Fibroblast of skin of abdomen (primary cell): ENCODE measurements around the gene ACOX1. TPM values are rescaled to one million over a fixed set of nuclear protein-coding genes. Genes with fewer than 3 reads are reported as not detected.

Source experiments
- DNase-seq: peaks from one replicate; pipeline ENCODE4 v3.0.0-alpha.2; 2013
- polyA plus RNA-seq, 2 experiments: library from polyadenylated mRNA; unstranded; fragments of 120-200 nt; gene quantifications; one replicate each; pipeline ENCODE4 v1.2.1, GENCODE V29; 2013; ENCODE audit not compliant: insufficient read length in 2 of 2

Gene ACOX1
- 17.8 TPM for polyA plus RNA-seq (2013, experiment 1 of 2; ENCODE audit: insufficient read length)
- 18.3 TPM for polyA plus RNA-seq (2013, experiment 2 of 2; ENCODE audit: insufficient read length)

DNA sequence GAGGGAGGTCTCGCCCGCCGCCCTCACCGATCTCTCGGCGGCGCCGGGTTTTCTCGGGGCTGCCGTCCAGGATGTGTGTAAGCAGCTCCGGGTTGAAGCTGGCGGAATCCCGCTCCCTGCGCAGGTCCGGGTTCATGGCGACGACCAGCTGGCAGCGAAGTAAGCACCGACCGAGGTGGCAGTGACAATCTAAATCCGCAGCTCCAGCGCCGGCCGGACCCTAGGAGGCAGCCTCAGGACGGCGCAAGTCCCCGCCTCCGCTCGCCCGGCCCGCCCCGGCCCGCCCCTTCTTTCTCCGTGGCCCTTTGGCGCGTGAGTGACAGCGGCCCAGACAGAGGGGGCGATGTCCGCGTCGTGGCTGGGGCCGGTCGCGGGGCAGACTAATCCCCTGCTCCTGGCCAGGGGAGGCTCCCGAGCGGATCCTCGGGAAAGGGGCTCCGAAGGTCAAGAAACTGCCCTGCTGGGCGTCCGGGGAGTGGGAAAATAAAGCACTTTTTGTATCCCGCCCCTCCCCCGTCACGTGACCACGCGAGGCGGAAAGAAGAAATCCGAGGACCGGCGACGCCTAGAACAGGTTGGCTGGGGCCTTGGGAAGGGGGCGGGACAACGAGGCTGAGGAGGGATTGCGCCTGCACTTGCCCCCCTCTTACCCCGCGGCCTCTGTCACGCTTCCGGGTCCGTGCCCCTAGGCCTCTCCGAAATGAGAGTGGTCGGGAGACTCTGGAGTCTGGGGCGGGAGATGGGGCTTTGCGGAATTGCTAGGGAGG, at the start of gene ACOX1, which contains the start of gene TEN1:
TSS of gene ACOX1 (minus strand) at position 229 of the 767 bp plus-strand sequence. CDS start at position 136, 93 bp downstream.
TSS of gene TEN1 (plus strand) at position 303 of the 767 bp plus-strand sequence. CDS start 6,953 bp downstream, outside the sequence.
- DNase-seq = peak; percentile 97

GRCh38 chr17:76027159-76027839, 48.3 kb upstream of the ACOX1 start, which contains the start of gene EVPL:
Gene EVPL, minus strand, starts transcription at chr17:76027306. Its CDS starts 108 bp downstream, at chr17:76027198.
- DNase-seq = no peak

DNA sequence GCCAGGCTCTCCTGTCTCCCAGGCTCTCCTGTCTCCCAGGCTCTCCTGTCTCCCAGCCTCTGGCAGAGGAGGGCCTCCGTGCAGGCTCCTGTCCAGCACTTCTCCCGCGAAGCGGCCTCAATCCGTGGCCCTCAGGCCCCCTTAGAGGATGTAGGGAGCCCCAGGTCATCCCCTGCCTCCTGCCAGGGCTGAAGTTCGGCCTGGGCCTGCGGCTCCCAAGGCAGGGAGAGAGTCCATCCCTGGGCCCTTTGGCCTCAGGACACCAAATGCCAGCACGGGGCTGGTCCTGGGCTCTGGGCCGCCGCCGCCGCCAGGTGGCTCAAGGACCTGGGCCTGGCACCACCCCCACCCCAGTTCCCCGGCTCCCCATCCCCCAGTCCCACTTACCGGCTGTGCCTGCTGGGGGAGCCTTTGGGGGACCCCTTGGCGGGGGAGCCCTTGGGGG, 47.8 kb upstream of the ACOX1 start:
- no peak for DNase-seq

- DNase-seq = no peak
These were observed 46.3 kb upstream of the ACOX1 start for GRCh38 chr17:76025294-76025693.

GRCh38 chr17:76024353-76024752, 45.4 kb upstream of the ACOX1 start:
- no peak for DNase-seq

- DNase-seq = no peak
These were observed 44.9 kb upstream of the ACOX1 start for GRCh38 chr17:76023900-76024237.

- no peak for DNase-seq
These were observed 44.3 kb upstream of the ACOX1 start for GRCh38 chr17:76022973-76023899.

- no peak for DNase-seq
These were observed 43.3 kb upstream of the ACOX1 start for GRCh38 chr17:76022285-76022684.

GRCh38 chr17:76019833-76020467, 41.0 kb upstream of the ACOX1 start:
- DNase-seq = no peak

GRCh38 chr17:76018801-76019200, 39.8 kb upstream of the ACOX1 start:
- DNase-seq = no peak

DNA sequence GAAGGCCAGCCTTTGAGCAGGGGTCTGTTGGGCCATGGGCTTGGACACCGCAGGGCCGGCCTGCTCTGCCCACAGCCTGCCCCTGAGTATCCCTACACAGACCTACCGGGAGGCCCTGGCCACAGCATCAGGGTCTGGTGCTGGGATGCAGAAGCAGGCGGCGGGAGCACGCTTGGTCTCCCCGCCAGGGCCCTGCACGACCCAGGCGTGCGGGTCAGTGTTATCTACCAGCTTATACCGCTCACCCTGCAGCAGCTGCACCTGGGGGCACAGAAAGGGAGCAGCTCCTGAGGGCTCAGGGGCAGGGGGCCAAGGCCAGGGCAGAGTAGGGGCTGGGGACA, 39.3 kb upstream of the ACOX1 start:
- DNase-seq = no peak

DNA sequence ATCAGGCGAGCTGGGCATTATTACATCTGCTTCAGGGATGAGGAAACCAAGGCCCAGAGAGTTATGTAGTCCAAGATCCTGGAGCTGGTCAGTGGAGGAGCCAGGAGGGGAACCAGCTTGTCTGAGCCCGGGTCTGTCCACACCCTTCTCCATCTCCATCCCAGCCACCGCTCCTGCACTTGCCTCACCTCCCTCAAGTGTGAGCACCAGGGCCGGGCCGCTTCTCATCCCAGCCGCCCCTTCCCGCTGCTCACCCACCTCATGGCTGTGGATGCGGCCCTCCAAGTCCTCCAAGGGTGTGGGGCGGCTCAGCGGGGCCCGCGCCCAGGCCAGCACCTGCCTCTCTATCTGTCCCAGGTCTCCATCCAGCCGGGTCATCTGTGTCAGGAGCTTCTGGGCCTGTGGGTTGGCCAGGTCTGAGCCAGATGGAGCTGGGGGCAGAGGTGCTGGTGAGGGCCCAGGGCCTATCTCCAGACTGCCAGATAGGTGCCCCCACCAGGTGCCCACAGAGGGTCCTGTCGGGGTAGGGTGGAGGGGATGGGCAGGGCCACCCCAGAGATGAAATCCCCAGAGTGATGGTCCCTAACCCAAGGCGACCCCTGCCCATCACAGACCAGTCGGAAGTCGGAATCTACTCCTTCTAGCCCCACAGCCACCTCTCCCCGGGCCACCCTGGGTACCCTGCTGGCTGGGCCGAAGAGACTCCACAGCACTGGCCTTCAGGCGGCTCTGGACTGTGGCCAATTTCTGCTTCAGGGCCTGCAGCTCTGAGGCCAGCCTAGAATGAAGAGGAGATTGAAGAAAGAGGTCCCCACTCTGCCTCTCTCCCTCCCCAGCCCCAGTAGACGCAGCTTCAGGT, 38.7 kb upstream of the ACOX1 start:
- no peak for DNase-seq

DNA sequence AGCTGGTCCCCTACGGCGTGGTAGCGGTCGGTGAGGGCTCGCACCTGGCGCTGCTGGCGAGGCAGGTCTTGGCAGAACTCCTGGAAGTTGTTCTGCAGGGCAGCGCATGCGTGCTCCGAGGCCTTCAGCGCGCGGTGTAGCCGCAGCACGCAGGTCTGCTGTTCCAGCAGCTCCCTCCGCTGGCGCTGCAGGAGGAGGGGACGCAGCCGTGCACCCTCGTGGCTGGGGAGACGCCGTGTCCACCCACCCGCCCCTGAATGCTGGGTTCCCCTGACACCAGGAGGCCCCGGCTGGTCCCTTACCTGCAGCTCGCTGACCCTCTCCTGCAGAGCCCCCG, 35.9 kb upstream of the ACOX1 start:
- no peak for DNase-seq

DNA sequence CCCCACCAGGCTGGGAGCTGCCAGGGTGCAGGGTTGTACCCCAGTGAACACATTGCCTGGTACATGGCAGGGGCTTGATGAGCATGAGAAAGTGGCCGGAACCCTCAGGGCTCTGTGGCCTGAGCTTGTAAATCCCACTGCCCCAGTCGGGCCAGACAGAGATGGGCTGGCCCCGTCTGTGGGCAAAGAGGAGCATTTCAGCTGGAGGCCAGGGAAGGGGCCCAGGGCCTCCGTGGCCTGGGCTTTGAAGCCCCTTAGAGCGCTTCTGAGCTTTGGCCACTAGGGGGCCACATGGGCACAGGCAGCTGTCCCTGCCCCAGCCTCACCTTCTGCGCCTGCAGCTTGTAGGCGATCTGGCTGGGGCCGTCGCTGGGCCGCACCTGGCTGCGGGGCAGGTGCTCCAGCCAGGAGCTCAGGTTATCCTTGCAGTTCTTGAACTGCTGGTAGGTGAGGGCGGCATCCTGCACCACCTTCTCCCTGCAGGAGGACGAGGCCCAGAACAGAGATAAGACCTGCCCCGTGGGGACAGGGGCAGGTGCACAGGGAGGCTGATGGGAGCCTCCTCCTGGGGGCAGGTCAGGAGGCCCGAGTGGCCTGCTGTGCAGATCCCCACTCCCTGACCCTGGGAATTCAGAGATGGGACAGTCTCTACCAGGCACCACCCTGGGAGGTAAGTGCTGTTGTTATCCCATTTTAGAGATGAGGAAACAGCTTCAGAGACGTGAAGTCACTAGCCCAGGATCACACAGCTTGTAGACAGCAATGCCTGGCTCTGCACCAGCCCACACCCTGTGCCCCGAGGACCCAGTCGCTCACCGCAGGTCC, 35.3 kb upstream of the ACOX1 start:
- DNase-seq = peak; percentile 60

DNA sequence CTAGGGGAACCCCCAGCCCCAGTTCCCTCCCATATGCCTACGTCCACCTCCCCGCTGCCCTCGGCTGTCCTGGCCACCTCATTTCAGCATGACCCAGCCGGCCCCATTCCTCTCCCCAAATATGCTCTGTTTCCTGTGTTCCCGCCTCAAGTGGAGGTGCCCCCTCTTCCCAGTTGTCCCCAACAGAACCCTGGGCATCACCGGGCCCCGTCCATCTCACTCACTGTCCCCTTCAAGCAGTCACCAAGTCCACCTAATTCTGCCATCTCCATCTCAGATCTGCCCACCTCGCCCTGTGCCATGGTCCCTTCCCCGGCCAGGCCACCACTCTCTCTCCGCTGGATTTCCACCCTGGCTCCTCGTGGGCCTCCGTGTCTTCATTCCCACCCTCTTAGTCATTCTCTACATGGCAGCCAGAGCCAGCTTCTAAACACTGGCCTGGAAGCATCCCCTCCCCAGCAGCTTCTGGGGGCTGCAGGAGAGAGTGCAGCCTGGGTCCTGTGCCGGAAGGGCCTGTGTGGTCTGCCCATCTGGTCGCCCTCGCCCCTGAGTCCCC, 34.5 kb upstream of the ACOX1 start:
- no peak for DNase-seq

- no peak for DNase-seq
These were observed 33.0 kb upstream of the ACOX1 start for GRCh38 chr17:76011951-76012350.

GRCh38 chr17:76009969-76010661, 31.1 kb upstream of the ACOX1 start:
- no peak for DNase-seq

- no peak for DNase-seq
These were observed 30.5 kb upstream of the ACOX1 start for GRCh38 chr17:76009447-76009846.

DNA sequence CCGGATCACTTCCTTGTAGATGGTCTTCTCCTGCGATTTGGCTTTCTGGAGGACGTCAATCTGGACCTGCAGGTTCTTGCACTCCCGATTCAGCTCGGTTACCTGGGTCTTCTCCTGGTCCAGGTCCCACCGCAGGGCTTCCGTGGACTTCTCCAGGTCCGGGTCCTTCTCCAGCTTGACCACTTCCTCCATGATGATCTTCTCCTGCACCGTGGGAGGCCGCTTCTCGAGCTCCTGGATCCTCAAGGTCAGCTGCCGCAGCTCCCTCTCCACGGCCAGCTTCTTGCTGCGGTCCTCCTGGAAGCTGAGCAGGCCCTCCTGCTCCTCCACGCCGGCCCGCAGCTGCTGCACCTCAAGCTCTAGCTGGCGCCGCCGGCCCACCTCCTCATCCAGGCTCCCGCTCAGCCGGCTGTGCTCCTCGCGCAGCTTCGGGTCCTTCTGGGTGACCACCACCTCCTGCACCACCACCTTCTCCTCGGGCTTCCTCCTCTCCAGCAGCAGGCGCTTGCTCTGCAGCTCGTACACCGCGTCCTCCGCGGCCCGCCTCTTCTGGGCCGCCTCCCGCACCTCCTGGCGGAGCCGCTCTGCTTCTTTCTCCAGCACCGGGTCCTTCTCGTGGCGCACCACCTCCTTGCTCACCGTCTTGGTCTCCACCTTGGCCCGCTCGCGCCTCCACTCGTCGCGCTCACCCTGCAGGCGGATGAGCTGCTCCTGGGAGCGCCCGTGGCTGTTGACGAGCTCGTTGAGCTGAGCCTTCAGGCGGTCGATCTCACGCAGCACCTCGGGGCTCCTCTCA, 29.9 kb upstream of the ACOX1 start:
- DNase-seq = no peak
